GM23338 (cell line): ENCODE data around the gene OR6K2. TPM values are rescaled to one million over a fixed set of nuclear protein-coding genes. Genes with fewer than 3 reads are reported as not detected.

Source experiments
- ATAC-seq: fragments of 200-7000 bp; cut with Tn5 transposase; 3 replicates; pipeline ENCODE4 v1.9.1; 2020
- DNase-seq: peaks from one replicate; pipeline ENCODE4 v3.0.0-alpha.2; 2015; ENCODE audit warnings: low spot score
- H2AFZ ChIP-seq: fragments of 200-600 bp; sonication (generic); 2 replicates; pipeline ENCODE4 v1.8.0; 2016; ENCODE audit warnings: antibody characterized with exemption, mild to moderate bottlenecking, moderate library complexity
- H3F3A ChIP-seq: fragments of 200-600 bp; sonication (generic); replicated peaks from 2 replicates; pipeline ENCODE4 v1.8.0; 2017; ENCODE audit warnings: antibody characterized with exemption, mixed run types, low read depth
- H3K27ac ChIP-seq: fragments of 200-600 bp; sonication (generic); 2 replicates; pipeline ENCODE4 v1.6.1; 2016; ENCODE audit warnings: low read depth
- H3K27me3 ChIP-seq: fragments of 200-600 bp; sonication (generic); 2 replicates; pipeline ENCODE4 v1.8.0; 2016; ENCODE audit warnings: mild to moderate bottlenecking, mixed run types, moderate library complexity; ENCODE audit not compliant: insufficient read depth
- H3K36me3 ChIP-seq: fragments of 200-600 bp; sonication (generic); 2 replicates; pipeline ENCODE4 v1.8.0; 2016; ENCODE audit warnings: mild to moderate bottlenecking; ENCODE audit not compliant: insufficient read depth
- H3K4me1 ChIP-seq: fragments of 200-600 bp; sonication (generic); 2 replicates; pipeline ENCODE4 v1.8.0; 2016; ENCODE audit warnings: mild to moderate bottlenecking, moderate library complexity; ENCODE audit not compliant: insufficient read depth
- H3K4me2 ChIP-seq: fragments of 200-600 bp; sonication (generic); 2 replicates; pipeline ENCODE4 v1.7.1; 2017; ENCODE audit warnings: mixed run types
- H3K4me3 ChIP-seq: fragments of 200-600 bp; sonication (generic); 2 replicates; pipeline ENCODE4 v1.6.1; 2016; ENCODE audit warnings: mixed run types
- H3K79me2 ChIP-seq: fragments of 200-600 bp; sonication (generic); replicated peaks from 2 replicates; pipeline ENCODE4 v1.8.0; 2017; ENCODE audit warnings: mild to moderate bottlenecking; ENCODE audit not compliant: insufficient read depth
- H3K9me2 ChIP-seq: fragments of 200-600 bp; sonication (generic); 2 replicates; pipeline ENCODE4 v1.8.0; 2017; ENCODE audit not compliant: insufficient read depth
- H4K20me1 ChIP-seq: fragments of 200-600 bp; sonication (generic); replicated peaks from 2 replicates; pipeline ENCODE4 v1.8.0; 2017; ENCODE audit warnings: mild to moderate bottlenecking; ENCODE audit not compliant: insufficient read depth
- H3K27ac Mint-ChIP-seq: 2 replicates; pipeline ENCODE4 v1.8.0; 2020; ENCODE audit warnings: inconsistent platforms, mild to moderate bottlenecking, moderate library complexity, mixed read lengths
- H3K27me3 Mint-ChIP-seq: 3 replicates; pipeline ENCODE4 v1.8.0; 2022; ENCODE audit warnings: low read depth, mild to moderate bottlenecking, moderate library complexity, mixed read lengths, inconsistent platforms; ENCODE audit not compliant: insufficient read depth, poor library complexity
- H3K36me3 Mint-ChIP-seq: 3 replicates; pipeline ENCODE4 v1.8.0; 2021; ENCODE audit warnings: low read depth, mild to moderate bottlenecking, inconsistent platforms, moderate library complexity, mixed read lengths
- H3K4me1 Mint-ChIP-seq: 3 replicates; pipeline ENCODE4 v1.8.0; 2020; ENCODE audit warnings: mild to moderate bottlenecking, inconsistent platforms, mixed read lengths
- H3K4me3 Mint-ChIP-seq: 3 replicates; pipeline ENCODE4 v1.8.0; 2021; ENCODE audit warnings: moderate library complexity, mild to moderate bottlenecking, inconsistent platforms, mixed read lengths
- H3K9me3 Mint-ChIP-seq: 3 replicates; pipeline ENCODE4 v1.8.0; 2020; ENCODE audit warnings: moderate library complexity, mild to moderate bottlenecking, inconsistent platforms, mixed read lengths
- CREB1 ChIP-seq: fragments of 250-450 bp; sonication (Bioruptor Pico); IDR thresholded peaks from 2 replicates; pipeline ENCODE4 v1.5.0; 2020; ENCODE audit warnings: low read depth, mild to moderate bottlenecking, moderate library complexity
- EZH2 ChIP-seq: fragments of 200-600 bp; sonication (generic); IDR thresholded peaks from one replicate; pipeline ENCODE4 v1.8.0; 2017; ENCODE audit warnings: antibody characterized with exemption, mild to moderate bottlenecking, low read depth; ENCODE audit not compliant: unreplicated experiment
- EZH2phosphoT487 ChIP-seq: fragments of 200-600 bp; sonication (generic); IDR thresholded peaks from one replicate; pipeline ENCODE4 v1.8.1; 2018; ENCODE audit warnings: antibody characterized with exemption; ENCODE audit not compliant: unreplicated experiment
- JUNB ChIP-seq: IDR thresholded peaks from one replicate; pipeline ENCODE4 v1.6.1; 2016; ENCODE audit warnings: antibody characterized with exemption; ENCODE audit not compliant: unreplicated experiment
- NANOG ChIP-seq: IDR thresholded peaks from 2 replicates; pipeline ENCODE4 v1.6.1; 2016; ENCODE audit warnings: antibody characterized with exemption, borderline replicate concordance
- POLR2AphosphoS5 ChIP-seq: IDR thresholded peaks from 2 replicates; pipeline ENCODE4 v1.6.1; 2016; ENCODE audit warnings: antibody characterized with exemption, low read depth
- STAT1 ChIP-seq: IDR thresholded peaks from one replicate; pipeline ENCODE4 v1.6.1; 2016; ENCODE audit warnings: antibody characterized with exemption; ENCODE audit not compliant: unreplicated experiment
- ZNF114 ChIP-seq: fragments of 250-450 bp; sonication (Bioruptor Pico); IDR thresholded peaks from 2 replicates; pipeline ENCODE4 v1.5.0; 2020; ENCODE audit warnings: mild to moderate bottlenecking, moderate library complexity
- ZNF331 ChIP-seq: fragments of 250-450 bp; sonication (Bioruptor Pico); IDR thresholded peaks from 2 replicates; pipeline ENCODE4 v1.5.0; 2020; ENCODE audit warnings: low read depth, mild to moderate bottlenecking, moderate library complexity
- polyA plus RNA-seq: library from polyadenylated mRNA; unstranded; fragments of >200 nt; fragmentation: Nextera tagmentation; extraction: Ambion mirVana; gene quantifications from 2 replicates; pipeline ENCODE4 v1.2.1, GENCODE V29; 2016
- total RNA-seq: library from RNA; depleted of rRNA; stranded (reverse); fragments of >200 nt; shearing (Covaris generic); gene quantifications from 2 replicates; pipeline ENCODE4 v1.2.3, GENCODE V29; 2014
- TF ChIP-seq, protein P1 (sequence below): IDR thresholded peaks from one replicate; pipeline ENCODE4 v1.6.1; 2018; ENCODE audit warnings: antibody characterized with exemption; ENCODE audit not compliant: unreplicated experiment
- TF ChIP-seq, protein P2 (sequence below): IDR thresholded peaks from 2 replicates; pipeline ENCODE4 v1.6.1; 2016; ENCODE audit warnings: antibody characterized with exemption
- TF ChIP-seq, protein P3 (sequence below), 2 experiments: fragments of 200-600 bp in 1 of 2; sonication (generic) in 1 of 2; conservative IDR thresholded peaks; 2 replicates each; pipeline versions ENCODE4 v1.5.1 to v1.6.1; 2016 to 2017; ENCODE audit warnings: antibody characterized with exemption in 2 of 2, low read depth in 2 of 2, mild to moderate bottlenecking in 2 of 2, moderate library complexity in 1 of 2

Gene OR6K2
- total and polyA plus RNA-seq, 2 experiments from 2014 or later, result not detected

DNA sequence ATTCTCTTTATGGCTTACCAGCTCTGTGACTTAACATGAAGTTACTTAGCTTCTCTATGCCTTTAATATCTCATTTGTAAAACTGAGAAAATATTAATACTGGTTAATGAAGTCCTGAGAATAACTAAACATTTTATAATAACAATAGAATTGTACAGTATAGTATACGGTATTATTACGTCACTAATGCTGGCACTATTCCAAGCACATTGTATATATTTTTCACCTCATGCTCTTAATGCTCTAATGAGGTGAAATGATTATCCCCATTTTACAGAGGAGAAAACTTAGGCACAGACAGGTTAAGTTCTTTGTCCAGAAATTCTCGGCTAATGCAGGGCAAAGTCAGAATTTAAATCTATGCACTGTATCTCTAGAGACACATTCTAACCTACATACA is 19.2 kb upstream of the OR6K2 start:
- Histone ChIP-seq H3K4me1 (no peaks in the 10 kb centered on the region), H3K4me2 (no peak overlapping the region), H3K36me3 (no peaks in the 10 kb centered on the region), H3K79me2 (no peaks in the 10 kb centered on the region), H2AFZ (no peak overlapping the region), H3K27ac (no peak overlapping the region), H3K9me2 (no peaks in the 10 kb centered on the region), H4K20me1 (no peaks in the 10 kb centered on the region), H3K4me3 (no peak overlapping the region), H3F3A (no peaks in the 10 kb centered on the region), H3K27me3 (no peaks in the 10 kb centered on the region)
- Mint-ChIP-seq H3K27ac (no peak overlapping the region), H3K4me3 (no peak overlapping the region), H3K4me1 (no peaks in the 10 kb centered on the region), H3K36me3 (no peaks in the 10 kb centered on the region), H3K27me3 (no peaks in the 10 kb centered on the region), H3K9me3 (no peaks in the 10 kb centered on the region)
- DNase-seq (no peak), ATAC-seq (no peak)
- TF ChIP-seq STAT1 (no peak), NANOG (no peak), CREB1 (CRISPR knock-in tag) (no peak)
- TF ChIP-seq, protein P1, sequence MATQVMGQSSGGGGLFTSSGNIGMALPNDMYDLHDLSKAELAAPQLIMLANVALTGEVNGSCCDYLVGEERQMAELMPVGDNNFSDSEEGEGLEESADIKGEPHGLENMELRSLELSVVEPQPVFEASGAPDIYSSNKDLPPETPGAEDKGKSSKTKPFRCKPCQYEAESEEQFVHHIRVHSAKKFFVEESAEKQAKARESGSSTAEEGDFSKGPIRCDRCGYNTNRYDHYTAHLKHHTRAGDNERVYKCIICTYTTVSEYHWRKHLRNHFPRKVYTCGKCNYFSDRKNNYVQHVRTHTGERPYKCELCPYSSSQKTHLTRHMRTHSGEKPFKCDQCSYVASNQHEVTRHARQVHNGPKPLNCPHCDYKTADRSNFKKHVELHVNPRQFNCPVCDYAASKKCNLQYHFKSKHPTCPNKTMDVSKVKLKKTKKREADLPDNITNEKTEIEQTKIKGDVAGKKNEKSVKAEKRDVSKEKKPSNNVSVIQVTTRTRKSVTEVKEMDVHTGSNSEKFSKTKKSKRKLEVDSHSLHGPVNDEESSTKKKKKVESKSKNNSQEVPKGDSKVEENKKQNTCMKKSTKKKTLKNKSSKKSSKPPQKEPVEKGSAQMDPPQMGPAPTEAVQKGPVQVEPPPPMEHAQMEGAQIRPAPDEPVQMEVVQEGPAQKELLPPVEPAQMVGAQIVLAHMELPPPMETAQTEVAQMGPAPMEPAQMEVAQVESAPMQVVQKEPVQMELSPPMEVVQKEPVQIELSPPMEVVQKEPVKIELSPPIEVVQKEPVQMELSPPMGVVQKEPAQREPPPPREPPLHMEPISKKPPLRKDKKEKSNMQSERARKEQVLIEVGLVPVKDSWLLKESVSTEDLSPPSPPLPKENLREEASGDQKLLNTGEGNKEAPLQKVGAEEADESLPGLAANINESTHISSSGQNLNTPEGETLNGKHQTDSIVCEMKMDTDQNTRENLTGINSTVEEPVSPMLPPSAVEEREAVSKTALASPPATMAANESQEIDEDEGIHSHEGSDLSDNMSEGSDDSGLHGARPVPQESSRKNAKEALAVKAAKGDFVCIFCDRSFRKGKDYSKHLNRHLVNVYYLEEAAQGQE, result no peak

DNA sequence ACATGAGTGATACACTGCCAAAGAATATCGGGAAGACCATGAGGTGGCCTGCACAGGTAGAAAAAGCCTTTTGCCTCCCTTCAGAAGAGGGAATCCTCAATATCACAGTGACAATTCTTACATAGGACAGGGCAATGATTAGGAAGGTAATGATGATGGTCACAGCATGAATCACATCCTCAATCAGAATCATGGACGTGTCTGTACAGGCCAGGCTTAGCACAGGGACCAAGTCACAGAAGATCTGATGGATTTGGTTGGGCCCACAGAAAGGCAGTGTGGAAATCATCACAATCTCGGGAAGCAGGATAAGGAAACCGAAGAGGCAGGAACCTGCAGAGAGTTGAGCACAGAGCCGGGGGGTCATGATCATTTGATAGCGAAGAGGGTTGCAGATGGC is 16.9 kb upstream of the OR6K2 start:
- H3K27me3 ChIP-seq, result no peaks in the 10 kb centered on the region
- no peak overlapping the region for H3K27ac Mint-ChIP-seq
- H3F3A ChIP-seq, result no peaks in the 10 kb centered on the region
- no peak overlapping the region for H3K4me2 ChIP-seq
- no peak overlapping the region for H3K4me3 ChIP-seq
- H3K9me2 ChIP-seq, result no peaks in the 10 kb centered on the region
- no peak for ATAC-seq
- H3K27ac ChIP-seq, result no peak overlapping the region
- no peaks in the 10 kb centered on the region for H3K4me1 ChIP-seq
- no peak overlapping the region for H3K4me3 Mint-ChIP-seq
- H3K36me3 ChIP-seq, result no peaks in the 10 kb centered on the region
- H3K79me2 ChIP-seq, result no peaks in the 10 kb centered on the region
- no peaks in the 10 kb centered on the region for H3K36me3 Mint-ChIP-seq
- DNase-seq, result no peak
- no peaks in the 10 kb centered on the region for H4K20me1 ChIP-seq
- H3K27me3 Mint-ChIP-seq, result no peaks in the 10 kb centered on the region
- H2AFZ ChIP-seq, result 0 out of 2 replicates have a peak overlapping the region, but pooled peaks have one; percentile 12
- H3K4me1 Mint-ChIP-seq, result no peaks in the 10 kb centered on the region
- H3K9me3 Mint-ChIP-seq, result no peaks in the 10 kb centered on the region
- no peak for TF ChIP-seq EZH2
- TF ChIP-seq, protein P2, sequence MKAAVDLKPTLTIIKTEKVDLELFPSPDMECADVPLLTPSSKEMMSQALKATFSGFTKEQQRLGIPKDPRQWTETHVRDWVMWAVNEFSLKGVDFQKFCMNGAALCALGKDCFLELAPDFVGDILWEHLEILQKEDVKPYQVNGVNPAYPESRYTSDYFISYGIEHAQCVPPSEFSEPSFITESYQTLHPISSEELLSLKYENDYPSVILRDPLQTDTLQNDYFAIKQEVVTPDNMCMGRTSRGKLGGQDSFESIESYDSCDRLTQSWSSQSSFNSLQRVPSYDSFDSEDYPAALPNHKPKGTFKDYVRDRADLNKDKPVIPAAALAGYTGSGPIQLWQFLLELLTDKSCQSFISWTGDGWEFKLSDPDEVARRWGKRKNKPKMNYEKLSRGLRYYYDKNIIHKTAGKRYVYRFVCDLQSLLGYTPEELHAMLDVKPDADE, result no peak
- no peak for TF ChIP-seq JUNB
- TF ChIP-seq NANOG, result no peak
- no peak for TF ChIP-seq ZNF331 (CRISPR knock-in tag)
- TF ChIP-seq ZNF114 (CRISPR knock-in tag), result no peak
- TF ChIP-seq, protein P3, sequence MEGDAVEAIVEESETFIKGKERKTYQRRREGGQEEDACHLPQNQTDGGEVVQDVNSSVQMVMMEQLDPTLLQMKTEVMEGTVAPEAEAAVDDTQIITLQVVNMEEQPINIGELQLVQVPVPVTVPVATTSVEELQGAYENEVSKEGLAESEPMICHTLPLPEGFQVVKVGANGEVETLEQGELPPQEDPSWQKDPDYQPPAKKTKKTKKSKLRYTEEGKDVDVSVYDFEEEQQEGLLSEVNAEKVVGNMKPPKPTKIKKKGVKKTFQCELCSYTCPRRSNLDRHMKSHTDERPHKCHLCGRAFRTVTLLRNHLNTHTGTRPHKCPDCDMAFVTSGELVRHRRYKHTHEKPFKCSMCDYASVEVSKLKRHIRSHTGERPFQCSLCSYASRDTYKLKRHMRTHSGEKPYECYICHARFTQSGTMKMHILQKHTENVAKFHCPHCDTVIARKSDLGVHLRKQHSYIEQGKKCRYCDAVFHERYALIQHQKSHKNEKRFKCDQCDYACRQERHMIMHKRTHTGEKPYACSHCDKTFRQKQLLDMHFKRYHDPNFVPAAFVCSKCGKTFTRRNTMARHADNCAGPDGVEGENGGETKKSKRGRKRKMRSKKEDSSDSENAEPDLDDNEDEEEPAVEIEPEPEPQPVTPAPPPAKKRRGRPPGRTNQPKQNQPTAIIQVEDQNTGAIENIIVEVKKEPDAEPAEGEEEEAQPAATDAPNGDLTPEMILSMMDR (conservative IDR thresholded peaks at IDR 0.05; ENCODE audit: low read depth in 2 of 2), result no peak
- no peak for TF ChIP-seq POLR2AphosphoS5
- TF ChIP-seq EZH2phosphoT487, result no peak
- TF ChIP-seq, protein P1, result no peak
